OCI-LY3 (cell line): ENCODE measurements around the gene USH2A.

ENCODE experiments used
- CTCF ChIP-seq: fragments of 200-600, 300-600 bp; sonication (generic); IDR thresholded peaks from 2 replicates; pipeline ENCODE4 v1.5.1; 2014; ENCODE audit warnings: antibody characterized with exemption, low read length, low read depth
- EZH2phosphoT487 ChIP-seq: fragments of 200-600 bp; shearing (Covaris generic); IDR thresholded peaks from 2 replicates; pipeline ENCODE4 v1.6.1; 2018; ENCODE audit warnings: antibody characterized with exemption, mixed run types, low read depth

- no peak for TF ChIP-seq CTCF
- no peak for TF ChIP-seq EZH2phosphoT487
Measured at GRCh38 chr1:215605011-215605621, 818.1 kb downstream of the USH2A start.
